Stimulated activated CD8-positive, alpha-beta memory T cell treated with anti-CD3 and anti-CD28 coated beads, Interleukin-7, amount 100 ng/mL, for 24 hours (primary cell): Measurements from ENCODE around the gene STAG2.
"Not testable (repeated sequence)": the region's sequence is repeated elsewhere in the genome, so short reads cannot be mapped to it uniquely, and the experiment has no call there.

Experiments
- DNase-seq: peaks from one replicate; pipeline ENCODE4 v3.0.0-alpha.2; 2020; ENCODE audit warnings: low read depth

Gene STAG2

GRCh38 chrX:123961268-123962005 is at the start of gene STAG2:
Gene STAG2, plus strand, starts transcription at chrX:123961706. Its CDS starts 60,922 bp downstream, at chrX:124022628.
- no peak for DNase-seq

GRCh38 chrX:123917069-123917468 is 44.4 kb upstream of the STAG2 start:
- no peak for DNase-seq

- no peak for DNase-seq
Measured at GRCh38 chrX:123918106-123918721, 43.3 kb upstream of the STAG2 start.

- no peak for DNase-seq
Measured at GRCh38 chrX:123920105-123920785, 41.3 kb upstream of the STAG2 start.

GRCh38 chrX:123923211-123923610 is 38.3 kb upstream of the STAG2 start:
- no peak for DNase-seq

GRCh38 chrX:123924186-123924585 is 37.3 kb upstream of the STAG2 start:
- DNase-seq = no peak

GRCh38 chrX:123927845-123928244 is 33.7 kb upstream of the STAG2 start:
- no peak for DNase-seq

- not testable (repeated sequence) for DNase-seq
Measured at GRCh38 chrX:123932055-123932454, 29.5 kb upstream of the STAG2 start.

GRCh38 chrX:123943074-123943473 is 18.4 kb upstream of the STAG2 start:
- DNase-seq = no peak

GRCh38 chrX:123943488-123943887 is 18.0 kb upstream of the STAG2 start:
- no peak for DNase-seq

- DNase-seq = no peak
Measured at GRCh38 chrX:123949846-123950245, 11.7 kb upstream of the STAG2 start.

GRCh38 chrX:123959281-123960063 is 2.0 kb upstream of the STAG2 start:
- DNase-seq = no peak

- DNase-seq = no peak
Measured at GRCh38 chrX:123960956-123961267, 594 bp upstream of the STAG2 start.

GRCh38 chrX:123962006-123962467 is 531 bp downstream of the STAG2 start:
- no peak for DNase-seq

- peak; percentile 61 for DNase-seq
Measured at GRCh38 chrX:123962794-123963373, 1.4 kb downstream of the STAG2 start.

- no peak for DNase-seq
Measured at GRCh38 chrX:123964156-123964834, 2.8 kb downstream of the STAG2 start.

GRCh38 chrX:123965712-123966111 is 4.2 kb downstream of the STAG2 start:
- DNase-seq = no peak

GRCh38 chrX:123967497-123967896 is 6.0 kb downstream of the STAG2 start:
- no peak for DNase-seq

- DNase-seq = no peak
Measured at GRCh38 chrX:123968383-123969050, 7.0 kb downstream of the STAG2 start.

- no peak for DNase-seq
Measured at GRCh38 chrX:123971982-123972381, 10.5 kb downstream of the STAG2 start.

GRCh38 chrX:123973921-123974320 is 12.4 kb downstream of the STAG2 start:
- DNase-seq = no peak
